ENCODE data around the gene OR8D2. TPM values are rescaled to one million over a fixed set of nuclear protein-coding genes. Genes with fewer than 3 reads are reported as not detected.

OR8D2 gene
- polyA plus RNA-seq, 1 experiment, result not detected

GRCh38 chr11:124315052-124315451 lies 4.9 kb downstream of the OR8D2 start:
- Histone ChIP-seq H3K27me3 (ENCODE audit: control insufficient read depth, insufficient read depth, low read length) (no peaks in the 10 kb centered on the region), H3K36me3 (ENCODE audit: control insufficient read depth, insufficient read depth, low read length) (no peaks in the 10 kb centered on the region), H3K4me3 (ENCODE audit: low read depth, low read length) (no peak overlapping the region)
- CTCF ChIA-PET, result no interaction called here
- TF ChIP-seq CTCF (IDR thresholded peaks at IDR 0.05; ENCODE audit: insufficient read depth, low read depth, low read length), result no peak
- no peak for DNase-seq (ENCODE audit: low read depth)
- POLR2A ChIA-PET, result no interaction called here

DNA sequence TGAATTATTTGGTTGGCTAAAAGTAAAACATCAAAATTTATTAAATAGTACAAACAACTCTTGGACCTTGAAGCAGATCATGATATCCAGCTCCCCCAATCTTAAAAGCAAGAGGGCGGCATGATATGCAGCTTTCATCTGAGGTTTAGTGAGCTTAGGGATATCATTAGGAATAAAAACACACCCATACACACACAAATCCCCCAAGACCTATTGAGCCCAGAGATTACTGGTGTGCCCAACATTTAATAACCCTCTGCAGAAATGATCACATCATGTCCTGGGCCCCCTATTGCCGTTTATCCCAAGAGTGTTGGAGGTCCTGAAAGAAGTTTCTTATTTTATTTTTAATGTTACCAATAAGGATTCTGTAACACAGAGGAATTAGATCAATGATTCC lies 6.1 kb downstream of the OR8D2 start, which contains the start of gene OR8D1:
OR8D1 (minus strand) TSS at position 101 of the 400 bp plus-strand sequence. CDS start 3,183 bp downstream, outside the sequence.
- Histone ChIP-seq H3K36me3 (ENCODE audit: control insufficient read depth, insufficient read depth, low read length) (no peaks in the 10 kb centered on the region), H3K4me3 (ENCODE audit: low read depth, low read length) (no peak within 1 kb of the TSS), H3K27me3 (ENCODE audit: control insufficient read depth, insufficient read depth, low read length) (no peaks in the 10 kb centered on the region)
- ChIA-PET CTCF (no interaction called here), POLR2A (no interaction called here)
- DNase-seq (ENCODE audit: low read depth), result no peak
- no peak for TF ChIP-seq CTCF (IDR thresholded peaks at IDR 0.05; ENCODE audit: insufficient read depth, low read depth, low read length)

DNA sequence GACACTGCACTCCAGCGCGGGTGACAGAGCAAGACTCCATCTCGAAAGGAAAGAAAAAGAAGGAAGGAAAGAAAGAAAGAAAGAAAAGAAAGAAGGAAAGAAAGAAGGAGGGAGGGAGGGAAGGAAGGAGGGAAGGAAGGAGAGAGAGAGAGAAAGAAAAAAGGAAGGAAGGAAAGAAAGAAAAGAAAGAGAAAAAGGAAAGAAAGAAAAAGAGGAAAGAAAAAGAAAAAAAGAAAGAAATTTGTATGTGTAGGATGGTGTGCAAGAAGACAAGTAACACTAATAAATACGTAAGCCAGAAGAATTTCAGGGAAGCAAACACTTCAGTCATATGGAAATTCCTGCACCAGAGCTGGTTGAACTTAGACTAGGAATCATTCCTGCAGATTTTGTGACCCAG lies 6.9 kb downstream of the OR8D2 start:
- no peaks in the 10 kb centered on the region for H3K36me3 ChIP-seq (ENCODE audit: control insufficient read depth, insufficient read depth, low read length)
- no peak overlapping the region for H3K4me3 ChIP-seq (ENCODE audit: low read depth, low read length)
- DNase-seq (ENCODE audit: low read depth), result no peak
- no peaks in the 10 kb centered on the region for H3K27me3 ChIP-seq (ENCODE audit: control insufficient read depth, insufficient read depth, low read length)
- CTCF ChIA-PET, result no interaction called here
- no peak for TF ChIP-seq CTCF (IDR thresholded peaks at IDR 0.05; ENCODE audit: insufficient read depth, low read depth, low read length)
- POLR2A ChIA-PET, result no interaction called here

DNA sequence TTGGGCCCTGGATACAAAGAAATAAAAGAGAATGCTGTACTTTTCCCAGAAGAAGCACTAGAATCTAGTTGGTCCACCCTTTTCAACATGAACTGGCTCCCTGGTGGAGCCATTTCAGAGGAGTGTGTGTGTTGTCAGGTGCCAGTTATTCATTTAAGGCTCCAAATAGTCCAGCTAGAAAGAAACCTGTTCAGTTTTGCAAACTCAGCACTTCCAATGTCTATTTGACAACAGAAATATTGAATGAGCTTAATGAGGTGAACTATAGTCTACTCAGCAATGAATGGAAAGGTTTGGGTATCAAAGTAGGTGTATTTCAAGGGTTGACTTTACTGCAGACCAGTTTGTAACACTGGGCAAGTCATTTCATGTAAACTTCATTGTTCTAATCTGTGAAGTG lies 8.3 kb downstream of the OR8D2 start:
- no peaks in the 10 kb centered on the region for H3K36me3 ChIP-seq (ENCODE audit: control insufficient read depth, insufficient read depth, low read length)
- ChIA-PET POLR2A (no interaction called here), CTCF (no interaction called here)
- no peak for DNase-seq (ENCODE audit: low read depth)
- no peak overlapping the region for H3K4me3 ChIP-seq (ENCODE audit: low read depth, low read length)
- H3K27me3 ChIP-seq (ENCODE audit: control insufficient read depth, insufficient read depth, low read length), result no peaks in the 10 kb centered on the region
- TF ChIP-seq CTCF (IDR thresholded peaks at IDR 0.05; ENCODE audit: insufficient read depth, low read depth, low read length), result no peak

- no peaks in the 10 kb centered on the region for H3K27me3 ChIP-seq (ENCODE audit: control insufficient read depth, insufficient read depth, low read length)
- ChIA-PET CTCF (no interaction called here), POLR2A (no interaction called here)
- no peak for TF ChIP-seq CTCF (IDR thresholded peaks at IDR 0.05; ENCODE audit: insufficient read depth, low read depth, low read length)
- no peak for DNase-seq (ENCODE audit: low read depth)
- no peaks in the 10 kb centered on the region for H3K36me3 ChIP-seq (ENCODE audit: control insufficient read depth, insufficient read depth, low read length)
- H3K4me3 ChIP-seq (ENCODE audit: low read depth, low read length), result no peak overlapping the region
These were observed 8.7 kb downstream of the OR8D2 start for GRCh38 chr11:124311269-124311668.

Data from BJ (cell line).